ENCODE data around the gene CSF3. TPM values are rescaled to one million over a fixed set of nuclear protein-coding genes. Genes with fewer than 3 reads are reported as not detected.
A peak's percentile ranks its signal among the peaks of the same experiment; 100 is the strongest.

Gene CSF3
- total RNA-seq, 1 donor from 2014 or later: not detected

- H3K36me3 Mint-ChIP-seq (ENCODE audit: low read depth): peaks cover 1% of the 10 kb centered on the region
- no peak for TF ChIP-seq CTCF (IDR thresholded peaks at IDR 0.05)
- no peak overlapping the region for H3K4me3 Mint-ChIP-seq (ENCODE audit: unreplicated experiment)
- no peak for DNase-seq (ENCODE audit: low spot score)
- no peak overlapping the region for H3K27ac Mint-ChIP-seq (ENCODE audit: unreplicated experiment)
- H3K4me1 Mint-ChIP-seq (ENCODE audit: low read depth): peaks cover 26% of the 10 kb centered on the region
- no peaks in the 10 kb centered on the region for H3K27me3 Mint-ChIP-seq (ENCODE audit: low read depth)
- H3K9me3 Mint-ChIP-seq (ENCODE audit: low read depth): no peaks in the 10 kb centered on the region
Observed at GRCh38 chr17:40058865-40059264, 43.6 kb downstream of the CSF3 start.

GRCh38 chr17:40059729-40060475, 44.7 kb downstream of the CSF3 start:
- H3K27ac Mint-ChIP-seq (ENCODE audit: unreplicated experiment): no peak overlapping the region
- H3K4me3 Mint-ChIP-seq (ENCODE audit: unreplicated experiment): no peak overlapping the region
- no peak for TF ChIP-seq CTCF (IDR thresholded peaks at IDR 0.05)
- DNase-seq (ENCODE audit: low spot score): no peak
- H3K9me3 Mint-ChIP-seq (ENCODE audit: low read depth): no peaks in the 10 kb centered on the region
- H3K36me3 Mint-ChIP-seq (ENCODE audit: low read depth): no peaks in the 10 kb centered on the region
- H3K4me1 Mint-ChIP-seq (ENCODE audit: low read depth): peaks cover 30% of the 10 kb centered on the region
- H3K27me3 Mint-ChIP-seq (ENCODE audit: low read depth): no peaks in the 10 kb centered on the region

- no peaks in the 10 kb centered on the region for H3K27me3 Mint-ChIP-seq (ENCODE audit: low read depth)
- peaks cover 40% of the 10 kb centered on the region for H3K4me1 Mint-ChIP-seq (ENCODE audit: low read depth)
- H3K4me3 Mint-ChIP-seq (ENCODE audit: unreplicated experiment): no peak overlapping the region
- no peak overlapping the region for H3K27ac Mint-ChIP-seq (ENCODE audit: unreplicated experiment)
- no peaks in the 10 kb centered on the region for H3K9me3 Mint-ChIP-seq (ENCODE audit: low read depth)
- no peaks in the 10 kb centered on the region for H3K36me3 Mint-ChIP-seq (ENCODE audit: low read depth)
- TF ChIP-seq CTCF (IDR thresholded peaks at IDR 0.05): no peak
- DNase-seq (ENCODE audit: low spot score): no peak
Observed at GRCh38 chr17:40060887-40061608, 45.8 kb downstream of the CSF3 start.

GRCh38 chr17:40061609-40062038, 46.4 kb downstream of the CSF3 start:
- H3K27me3 Mint-ChIP-seq (ENCODE audit: low read depth): no peaks in the 10 kb centered on the region
- TF ChIP-seq CTCF (IDR thresholded peaks at IDR 0.05): no peak
- peaks cover 43% of the 10 kb centered on the region for H3K4me1 Mint-ChIP-seq (ENCODE audit: low read depth)
- no peaks in the 10 kb centered on the region for H3K9me3 Mint-ChIP-seq (ENCODE audit: low read depth)
- no peaks in the 10 kb centered on the region for H3K36me3 Mint-ChIP-seq (ENCODE audit: low read depth)
- no peak for DNase-seq (ENCODE audit: low spot score)
- peak overlapping the region; percentile 67 for H3K4me3 Mint-ChIP-seq (ENCODE audit: unreplicated experiment)
- H3K27ac Mint-ChIP-seq (ENCODE audit: unreplicated experiment): no peak overlapping the region

GRCh38 chr17:40062329-40063186, 47.3 kb downstream of the CSF3 start, which contains the start of gene THRA:
Gene THRA (plus strand): TSS chr17:40062965. CDS start chr17:40074489, 11,524 bp downstream.
- peak within 1 kb of the TSS; percentile 85 for H3K4me3 Mint-ChIP-seq (ENCODE audit: unreplicated experiment)
- no peaks in the 10 kb centered on the region for H3K9me3 Mint-ChIP-seq (ENCODE audit: low read depth)
- DNase-seq (ENCODE audit: low spot score): no peak
- H3K27ac Mint-ChIP-seq (ENCODE audit: unreplicated experiment): peak within 1 kb of the TSS; percentile 96
- H3K4me1 Mint-ChIP-seq (ENCODE audit: low read depth): peaks cover 51% of the 10 kb centered on the region
- TF ChIP-seq CTCF (IDR thresholded peaks at IDR 0.05): peak; percentile 41
- no peaks in the 10 kb centered on the region for H3K36me3 Mint-ChIP-seq (ENCODE audit: low read depth)
- no peaks in the 10 kb centered on the region for H3K27me3 Mint-ChIP-seq (ENCODE audit: low read depth)

Measured in chondrocyte (in vitro differentiated cells).